Gastroesophageal sphincter (tissue), 4 donors: ENCODE measurements around the gene TSPAN15. TPM values are rescaled to one million over a fixed set of nuclear protein-coding genes. Genes with fewer than 3 reads are reported as not detected.
A peak's percentile ranks its signal among the peaks of the same experiment; 100 is the strongest.

Source experiments
- ATAC-seq: fragments of 150-250 bp; one replicate; pipeline ENCODE4 v1.9.1; 2016; ENCODE audit warnings: mild to moderate bottlenecking, moderate library complexity
- H3K27ac ChIP-seq, 4 donors: fragments of 200-600 bp; sonication (generic) in 3 of 4; 1 replicate in 3 of 4; 2 replicates in 1 of 4; pipeline ENCODE4 v1.5.1; 2016 to 2019
- H3K27me3 ChIP-seq: fragments of 200-600 bp; sonication (generic); one replicate; pipeline ENCODE4 v1.5.1; 2019
- H3K36me3 ChIP-seq, 2 donors: fragments of 200-600 bp; sonication (generic); one replicate each; pipeline ENCODE4 v1.5.1; 2019; ENCODE audit warnings: control low read depth in 1 of 2
- H3K4me1 ChIP-seq, 3 donors: fragments of 200-600 bp; sonication (generic); 1 replicate in 2 of 3; 2 replicates in 1 of 3; pipeline ENCODE4 v1.5.1; 2016 to 2019; ENCODE audit warnings: control low read depth in 2 of 3
- H3K4me3 ChIP-seq, 2 donors: fragments of 200-600 bp; sonication (generic); one replicate each; pipeline ENCODE4 v1.5.1; 2019; ENCODE audit warnings: mild to moderate bottlenecking in 1 of 2, moderate library complexity in 1 of 2
- H3K9me3 ChIP-seq, 3 donors: fragments of 200-600 bp; sonication (generic); one replicate each; pipeline ENCODE4 v1.5.1; 2017 to 2019; ENCODE audit warnings: control low read depth in 2 of 3
- EP300 ChIP-seq: sonication (generic); formaldehyde crosslinking; IDR thresholded peaks from one replicate; pipeline ENCODE4 v1.6.1; 2017; ENCODE audit warnings: antibody characterized with exemption, mild to moderate bottlenecking
- POLR2A ChIP-seq, 2 donors: fragments of 450-650 bp; IDR thresholded peaks; one replicate each; pipeline ENCODE4 v1.6.1; 2017; ENCODE audit warnings: antibody characterized with exemption in 2 of 2, mild to moderate bottlenecking in 2 of 2, moderate library complexity in 1 of 2
- POLR2AphosphoS5 ChIP-seq: sonication (generic); formaldehyde crosslinking; IDR thresholded peaks from one replicate; pipeline ENCODE4 v1.6.1; 2017; ENCODE audit warnings: antibody characterized with exemption
- WGBS, 2 donors: methylation state at CpG; one replicate each; pipeline ENCODE4 v1.1.5; 2018; ENCODE audit warnings: low coverage in 1 of 2; 5-methylcytosine and 5-hydroxymethylcytosine counted together
- total RNA-seq, 4 donors: library from RNA; depleted of rRNA; stranded (reverse); fragments of >200 nt; gene quantifications; one replicate each; pipeline ENCODE4 v1.1.0, GENCODE V29; 2016
- TF ChIP-seq, protein P1 (sequence below), 4 experiments: fragments of 200-600 bp in 2 of 4; fragments of 450-650 bp in 2 of 4; sonication (generic) in 1 of 4; IDR thresholded peaks; one replicate each; pipeline ENCODE4 v1.5.1; 2017 to 2019; ENCODE audit warnings: antibody characterized with exemption in 4 of 4, mild to moderate bottlenecking in 2 of 4, moderate library complexity in 2 of 4

The TSPAN15 gene
- total RNA-seq, 4 donors from 2014 or later: 51.9 to 66.7 (median 58.1) TPM

DNA sequence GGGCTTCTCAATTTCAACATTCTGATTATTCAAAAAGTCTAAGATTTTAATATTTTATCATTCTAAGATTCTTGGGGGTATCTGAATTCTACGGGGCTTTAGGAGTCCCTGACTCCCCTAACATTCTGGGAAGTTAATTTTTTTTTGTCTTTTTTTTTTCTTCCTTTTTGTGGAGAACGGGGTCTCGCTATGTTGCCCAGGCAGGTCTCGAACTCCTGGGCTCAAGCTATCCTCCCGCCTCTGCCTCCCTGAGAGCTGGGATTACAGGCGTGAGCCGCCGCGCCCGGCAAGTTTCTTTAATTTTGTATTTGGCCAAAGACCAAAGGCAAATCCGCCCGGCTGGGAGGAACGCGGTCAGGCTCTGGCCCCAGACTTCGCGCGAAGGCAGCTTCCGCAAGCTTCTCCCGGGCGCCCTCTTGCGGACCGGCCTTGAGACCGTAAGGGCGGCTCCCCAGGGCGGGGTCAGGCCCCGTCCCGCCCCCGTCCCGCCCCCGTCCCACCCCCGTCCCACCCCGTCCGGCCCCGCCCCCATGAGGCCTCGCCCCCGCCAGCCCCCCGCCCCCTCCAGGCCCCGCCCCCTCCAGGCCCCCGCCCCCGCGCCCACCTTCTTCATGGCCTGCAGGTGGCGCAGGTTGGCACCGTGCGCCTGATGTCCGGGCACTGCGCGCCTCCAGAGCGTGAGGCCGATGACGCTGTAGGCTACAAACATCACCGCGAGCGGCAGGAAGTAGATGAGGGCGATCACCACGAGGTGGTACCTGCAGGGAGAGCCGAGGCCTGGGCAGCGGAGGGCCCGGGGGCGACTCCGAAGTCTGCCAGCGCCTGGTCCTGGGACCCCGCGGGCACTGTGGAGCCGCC lies 42.7 kb upstream of the TSPAN15 start:
- Histone ChIP-seq H3K4me3 (peak overlapping the region in 1 of 2 donors; percentile 54), H3K4me1 (peaks cover 0 to 90% (median 40%) of the 10 kb centered on the region in 3 donors), H3K36me3 (peaks cover 0 to 37% of the 10 kb centered on the region in 2 donors), H3K27me3 (no peaks in the 10 kb centered on the region), H3K9me3 (no peaks in the 10 kb centered on the region), H3K27ac (peak overlapping the region; percentile 77 to 97 (median 94))
- peak; percentile 87 for ATAC-seq
- TF ChIP-seq, protein P1, sequence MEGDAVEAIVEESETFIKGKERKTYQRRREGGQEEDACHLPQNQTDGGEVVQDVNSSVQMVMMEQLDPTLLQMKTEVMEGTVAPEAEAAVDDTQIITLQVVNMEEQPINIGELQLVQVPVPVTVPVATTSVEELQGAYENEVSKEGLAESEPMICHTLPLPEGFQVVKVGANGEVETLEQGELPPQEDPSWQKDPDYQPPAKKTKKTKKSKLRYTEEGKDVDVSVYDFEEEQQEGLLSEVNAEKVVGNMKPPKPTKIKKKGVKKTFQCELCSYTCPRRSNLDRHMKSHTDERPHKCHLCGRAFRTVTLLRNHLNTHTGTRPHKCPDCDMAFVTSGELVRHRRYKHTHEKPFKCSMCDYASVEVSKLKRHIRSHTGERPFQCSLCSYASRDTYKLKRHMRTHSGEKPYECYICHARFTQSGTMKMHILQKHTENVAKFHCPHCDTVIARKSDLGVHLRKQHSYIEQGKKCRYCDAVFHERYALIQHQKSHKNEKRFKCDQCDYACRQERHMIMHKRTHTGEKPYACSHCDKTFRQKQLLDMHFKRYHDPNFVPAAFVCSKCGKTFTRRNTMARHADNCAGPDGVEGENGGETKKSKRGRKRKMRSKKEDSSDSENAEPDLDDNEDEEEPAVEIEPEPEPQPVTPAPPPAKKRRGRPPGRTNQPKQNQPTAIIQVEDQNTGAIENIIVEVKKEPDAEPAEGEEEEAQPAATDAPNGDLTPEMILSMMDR (IDR thresholded peaks at IDR 0.05): peak in 3 of 4 experiments; percentile 56 to 93 (median 60)
- TF ChIP-seq EP300: no peak
- TF ChIP-seq POLR2AphosphoS5: peak; percentile 73
- TF ChIP-seq POLR2A (IDR thresholded peaks at IDR 0.05): no peak
- WGBS, 2 donors: 12 to 17% methylated on average over 5 to 7 of the region's 64 CpGs

DNA sequence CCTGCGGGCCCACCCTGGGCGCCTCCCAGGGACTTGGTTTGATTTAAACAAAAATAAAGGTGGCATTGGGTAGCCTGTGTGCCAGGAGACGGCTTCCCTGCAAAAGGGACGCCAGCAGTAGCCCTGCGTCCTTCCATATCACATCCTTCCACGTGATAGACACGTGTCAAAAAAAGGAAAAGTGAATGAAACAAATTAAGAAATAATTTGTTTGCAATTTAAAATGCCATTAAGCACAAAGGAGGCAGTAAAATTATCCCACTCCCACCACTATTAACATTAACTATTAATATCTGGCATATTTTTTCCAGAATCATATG lies 42.1 kb upstream of the TSPAN15 start:
- 0 to 27% methylated on average over 5 of the region's 7 CpGs for WGBS, 2 donors
- peak overlapping the region; percentile 77 to 97 (median 94) for H3K27ac ChIP-seq
- peaks cover 0 to 32% of the 10 kb centered on the region in 2 donors for H3K36me3 ChIP-seq
- TF ChIP-seq, protein P1 (IDR thresholded peaks at IDR 0.05): peak in 1 of 4 experiments; percentile 1
- TF ChIP-seq POLR2A (IDR thresholded peaks at IDR 0.05): no peak
- no peaks in the 10 kb centered on the region for H3K27me3 ChIP-seq
- peaks cover 0 to 95% (median 40%) of the 10 kb centered on the region in 3 donors for H3K4me1 ChIP-seq
- H3K4me3 ChIP-seq: peak overlapping the region in 1 of 2 donors; percentile 54
- no peaks in the 10 kb centered on the region for H3K9me3 ChIP-seq
- no peak for ATAC-seq

DNA sequence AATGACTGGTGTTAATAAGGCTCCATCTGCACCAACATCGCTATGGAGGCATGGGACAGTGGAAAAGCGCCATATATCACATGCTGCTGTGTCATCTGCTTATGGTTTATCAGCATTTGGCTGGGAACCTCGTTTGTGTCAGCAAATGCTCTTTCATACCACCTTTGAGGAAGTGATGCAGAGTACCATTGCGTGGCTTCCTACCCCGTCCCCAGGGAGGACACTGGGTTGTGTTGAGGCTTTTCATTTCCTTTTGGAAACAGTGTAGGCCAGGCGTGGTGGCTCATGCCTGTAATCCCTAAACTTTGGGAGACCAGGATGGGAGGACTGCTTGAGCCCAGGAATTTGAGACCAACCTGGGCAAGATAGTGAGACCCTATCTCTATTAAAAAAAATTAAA lies 41.3 kb upstream of the TSPAN15 start:
- peaks cover 0 to 96% (median 40%) of the 10 kb centered on the region in 3 donors for H3K4me1 ChIP-seq
- no peak for TF ChIP-seq EP300
- peak; percentile 47 for TF ChIP-seq POLR2AphosphoS5
- H3K4me3 ChIP-seq: no peak overlapping the region
- no peak for ATAC-seq
- peaks cover 0 to 24% of the 10 kb centered on the region in 2 donors for H3K36me3 ChIP-seq
- no peaks in the 10 kb centered on the region for H3K27me3 ChIP-seq
- WGBS, 2 donors: 51 to 70% methylated on average over 2 to 3 of the region's 6 CpGs
- no peaks in the 10 kb centered on the region for H3K9me3 ChIP-seq
- H3K27ac ChIP-seq: peak overlapping the region; percentile 30 to 97 (median 94)

DNA sequence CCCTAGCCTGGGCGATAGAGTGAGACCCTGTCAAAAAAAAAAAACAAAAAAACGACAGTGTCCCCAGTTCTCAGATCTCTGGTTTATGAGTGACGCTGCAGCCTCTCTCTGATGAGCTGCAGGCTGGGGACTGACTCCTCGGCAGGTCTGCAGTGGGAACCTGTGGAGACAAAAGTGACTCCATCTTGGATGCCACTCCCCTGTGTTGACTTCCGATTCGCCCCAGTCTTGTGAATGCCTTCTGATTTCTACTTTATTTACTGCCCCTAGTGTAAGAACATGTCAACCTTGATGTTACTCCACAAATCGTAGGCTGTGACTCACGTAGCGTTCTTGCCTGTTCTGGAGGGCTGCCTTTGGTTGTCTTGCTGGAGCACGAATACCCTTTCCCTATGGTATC lies 40.8 kb upstream of the TSPAN15 start:
- Histone ChIP-seq H3K9me3 (no peaks in the 10 kb centered on the region), H3K27ac (peak overlapping the region; percentile 30 to 96 (median 92)), H3K4me3 (no peak overlapping the region), H3K36me3 (peaks cover 0 to 19% of the 10 kb centered on the region in 2 donors), H3K27me3 (no peaks in the 10 kb centered on the region), H3K4me1 (peaks cover 0 to 91% (median 38%) of the 10 kb centered on the region in 3 donors)
- TF ChIP-seq POLR2AphosphoS5 (peak; percentile 5), EP300 (no peak)
- ATAC-seq: no peak
- WGBS, 2 donors: 75% methylated on average over 9 of the region's 10 CpGs; no CpG with 5 or more reads in 1 of the 2 donors

DNA sequence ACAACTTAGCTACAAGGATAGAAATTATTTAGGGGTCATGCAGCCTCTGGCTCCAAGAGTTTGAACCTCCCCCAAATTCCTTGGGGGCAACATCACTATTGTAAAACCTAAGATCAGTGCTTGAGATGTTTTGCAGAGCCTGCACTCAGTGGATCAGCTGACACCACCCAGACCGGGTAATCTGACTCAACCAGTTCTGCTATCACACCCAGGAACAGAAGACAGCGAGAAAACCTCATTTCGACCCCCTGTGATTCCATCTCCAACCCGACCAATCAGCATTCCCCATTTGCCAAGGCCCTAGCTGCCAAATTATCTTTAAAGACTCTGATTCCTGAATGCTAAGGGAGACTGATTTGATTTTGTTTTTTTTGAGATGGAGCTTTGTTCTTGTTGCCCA lies 39.8 kb upstream of the TSPAN15 start:
- WGBS, 2 donors: 53 to 62% methylated on average over 2 to 4 of the region's 4 CpGs
- no peak for ATAC-seq
- H3K4me3 ChIP-seq: no peak overlapping the region

DNA sequence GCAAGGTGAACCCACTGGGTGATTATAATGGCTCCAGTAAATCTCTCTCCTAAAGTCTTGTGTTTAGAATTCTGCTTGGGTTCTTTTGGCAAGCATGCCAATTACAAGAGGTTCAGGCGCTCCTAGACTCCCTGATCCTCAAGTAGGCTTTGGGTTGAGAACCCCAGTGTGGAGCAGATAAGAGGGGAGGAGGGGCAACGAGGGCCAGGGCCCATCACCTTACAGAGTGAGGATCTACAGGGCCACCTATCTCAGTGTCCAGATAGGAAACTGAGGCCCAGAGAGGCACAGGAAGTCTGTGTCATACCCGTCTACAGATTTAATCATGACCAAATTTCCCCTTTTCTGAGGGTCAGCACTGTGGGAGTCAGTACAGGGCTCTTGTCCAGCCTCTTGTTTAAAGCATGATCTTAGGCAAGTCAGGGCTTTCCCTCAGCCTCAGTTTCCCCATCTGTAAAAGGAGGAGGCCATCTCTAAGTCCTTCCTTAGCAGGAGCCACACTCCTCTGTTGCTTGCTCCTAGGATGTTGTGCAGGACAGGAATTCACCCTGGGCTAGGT lies 39.0 kb upstream of the TSPAN15 start:
- TF ChIP-seq POLR2AphosphoS5 (no peak), POLR2A (IDR thresholded peaks at IDR 0.05) (no peak), EP300 (no peak)
- TF ChIP-seq, protein P1 (IDR thresholded peaks at IDR 0.05): no peak
- H3K4me1 ChIP-seq: peaks cover 0 to 81% (median 21%) of the 10 kb centered on the region in 3 donors
- peak overlapping the region; percentile 74 to 96 (median 92) for H3K27ac ChIP-seq
- peak overlapping the region in 1 of 2 donors; percentile 51 for H3K4me3 ChIP-seq
- 70 to 71% methylated on average over 1 to 2 of the region's 3 CpGs for WGBS, 2 donors
- peaks cover 0 to under 1% of the 10 kb centered on the region in 2 donors for H3K36me3 ChIP-seq
- H3K9me3 ChIP-seq: no peaks in the 10 kb centered on the region
- ATAC-seq: no peak
- H3K27me3 ChIP-seq: no peaks in the 10 kb centered on the region

More for the DNA sequence above, 39.8 kb upstream of the TSPAN15 start:
- Histone ChIP-seq H3K4me1 (peaks cover 0 to 81% (median 29%) of the 10 kb centered on the region in 3 donors), H3K36me3 (peaks cover 0 to 9% of the 10 kb centered on the region in 2 donors), H3K27ac (peak overlapping the region; percentile 74 to 96 (median 92)), H3K27me3 (no peaks in the 10 kb centered on the region), H3K9me3 (no peaks in the 10 kb centered on the region)
- TF ChIP-seq POLR2AphosphoS5 (peak; percentile 34), EP300 (no peak)
